Mucosa of descending colon (tissue), 3 donors: ENCODE measurements around the gene KIAA0040. TPM values are rescaled to one million over a fixed set of nuclear protein-coding genes. Genes with fewer than 3 reads are reported as not detected.

Source experiments
- ATAC-seq: fragments of 200-7000 bp; cut with Tn5 transposase; one replicate; pipeline ENCODE4 v1.9.1; 2020; ENCODE audit warnings: mild to moderate bottlenecking, moderate library complexity
- DNase-seq, 3 donors: peaks; one replicate each; pipeline ENCODE4 v3.0.0-alpha.2; 2020
- H3K36me3 ChIP-seq: fragments of 200-600 bp; one replicate; pipeline ENCODE4 v1.8.0; 2021; ENCODE audit warnings: low read depth, mild to moderate bottlenecking
- H3K4me1 ChIP-seq: fragments of 200-600 bp; one replicate; pipeline ENCODE4 v1.8.0; 2021; ENCODE audit warnings: low read depth, mild to moderate bottlenecking
- H3K4me3 ChIP-seq: fragments of 200-600 bp; one replicate; pipeline ENCODE4 v1.8.0; 2021; ENCODE audit warnings: mild to moderate bottlenecking
- H3K9me3 ChIP-seq: fragments of 200-600 bp; one replicate; pipeline ENCODE4 v1.8.0; 2021; ENCODE audit warnings: mild to moderate bottlenecking
- CTCF ChIP-seq: fragments of 200-600 bp; IDR thresholded peaks from one replicate; pipeline ENCODE4 v1.8.0; 2022; ENCODE audit warnings: antibody characterized with exemption, mild to moderate bottlenecking
- intact Hi-C, 2 donors: fragments of 100-400 bp; cut with DNase I in 1 of 2; cut with micrococcal nuclease in 1 of 2; formaldehyde crosslinking; loops; one replicate each; pipeline versions ENCODE4 v1.11.0 to v1.11.1; 2022; cut with DNase I, micrococcal nuclease
- total RNA-seq, 3 donors: library from RNA; stranded (reverse); fragmentation: NEBNext Ultra II Directional in 2 of 3; extraction: Animal tissue kit (Norgen Biotek cat#: 25700) in 2 of 3; gene quantifications; one replicate each; pipeline versions ENCODE4 v1.2.1 to v1.2.4, GENCODE V29; 2021 to 2023
- donor health status: DM: no; HTN: no; CAD: no; lungs with moderate emphysema.
- donor health status: DM: no; HTN: no; CAD: no.
- donor health status: DM: no; HTN: yes; CAD: no.

KIAA0040 gene
- total RNA-seq, 3 donors from 2014 or later, result 13.3 to 18.8 (median 13.3) TPM

- no peaks in the 10 kb centered on the region for H3K36me3 ChIP-seq
- H3K4me3 ChIP-seq, result no peak overlapping the region
- no peak for ATAC-seq
- H3K9me3 ChIP-seq, result no peaks in the 10 kb centered on the region
- TF ChIP-seq CTCF, result no peak
- H3K4me1 ChIP-seq, result peaks cover 7% of the 10 kb centered on the region
- intact Hi-C loops, result no loop called here
- DNase-seq, result no peak
These were observed 6.0 kb downstream of the KIAA0040 start for GRCh38 chr1:175186433-175187160.

- no peak overlapping the region for H3K4me3 ChIP-seq
- H3K36me3 ChIP-seq, result no peaks in the 10 kb centered on the region
- peaks cover 2% of the 10 kb centered on the region for H3K4me1 ChIP-seq
- no peaks in the 10 kb centered on the region for H3K9me3 ChIP-seq
- no peak for TF ChIP-seq CTCF
- no peak for ATAC-seq
- no peak for DNase-seq
- intact Hi-C loops, result no loop called here
These were observed 6.7 kb downstream of the KIAA0040 start for GRCh38 chr1:175185903-175186302.

GRCh38 chr1:175183586-175183985 lies 9.0 kb downstream of the KIAA0040 start:
- H3K4me3 ChIP-seq, result no peak overlapping the region
- TF ChIP-seq CTCF, result no peak
- ATAC-seq (no peak), DNase-seq (no peak)
- H3K4me1 ChIP-seq, result no peaks in the 10 kb centered on the region
- intact Hi-C loops, result no loop called here
- H3K9me3 ChIP-seq, result no peaks in the 10 kb centered on the region
- no peaks in the 10 kb centered on the region for H3K36me3 ChIP-seq

- no peak for TF ChIP-seq CTCF
- H3K36me3 ChIP-seq, result no peaks in the 10 kb centered on the region
- intact Hi-C loops, result no loop called here
- DNase-seq, result no peak
- no peak overlapping the region for H3K4me3 ChIP-seq
- H3K4me1 ChIP-seq, result no peaks in the 10 kb centered on the region
- no peaks in the 10 kb centered on the region for H3K9me3 ChIP-seq
- ATAC-seq, result no peak
These were observed 10.3 kb downstream of the KIAA0040 start for GRCh38 chr1:175182201-175182746.

GRCh38 chr1:175179837-175180590 lies 12.6 kb downstream of the KIAA0040 start:
- no peak for TF ChIP-seq CTCF
- H3K4me1 ChIP-seq, result no peaks in the 10 kb centered on the region

More at GRCh38 chr1:175179837-175180590, 12.6 kb downstream of the KIAA0040 start:
- H3K4me3 ChIP-seq, result no peak overlapping the region
- DNase-seq (no peak), ATAC-seq (no peak)
- no peaks in the 10 kb centered on the region for H3K36me3 ChIP-seq
- intact Hi-C loops, result no loop called here
- H3K9me3 ChIP-seq, result no peaks in the 10 kb centered on the region
